Measurements from ENCODE around the gene ZNF438.

The ZNF438 gene

DNA sequence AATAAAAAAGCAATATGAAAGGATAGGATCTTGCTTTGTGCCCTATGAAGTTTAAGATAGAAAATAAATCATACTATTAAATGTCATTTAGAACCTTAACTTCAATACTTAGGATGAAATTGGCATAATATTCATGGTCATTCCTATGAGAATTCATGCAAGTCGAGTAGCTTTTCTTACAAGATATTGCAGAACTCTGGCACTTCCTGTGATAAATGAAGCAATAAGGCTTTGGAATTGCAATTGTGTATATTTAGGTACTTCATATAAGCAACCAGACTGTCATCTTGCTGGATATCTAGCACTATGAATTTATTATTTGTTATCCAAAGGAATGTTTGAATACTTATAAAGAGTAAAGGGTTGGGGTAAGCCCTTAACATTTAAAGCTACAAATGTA, 116.5 kb downstream of the ZNF438 start:
- H3K27me3 ChIP-seq (ENCODE audit: insufficient read depth, poor library complexity, severe bottlenecking), result no peaks in the 10 kb centered on the region
- TF ChIP-seq SPI1 (IDR thresholded peaks at IDR 0.05; ENCODE audit: borderline replicate concordance, low read depth) (no peak; the same call in 1 of the 2 replicates), REST (IDR thresholded peaks at IDR 0.05; ENCODE audit: insufficient replicate concordance, low read depth) (no peak), GABPA (IDR thresholded peaks at IDR 0.05; ENCODE audit: low read depth) (no peak), POLR2AphosphoS5 (IDR thresholded peaks at IDR 0.05; ENCODE audit: low read depth) (no peak)
- TF ChIP-seq, protein P1, sequence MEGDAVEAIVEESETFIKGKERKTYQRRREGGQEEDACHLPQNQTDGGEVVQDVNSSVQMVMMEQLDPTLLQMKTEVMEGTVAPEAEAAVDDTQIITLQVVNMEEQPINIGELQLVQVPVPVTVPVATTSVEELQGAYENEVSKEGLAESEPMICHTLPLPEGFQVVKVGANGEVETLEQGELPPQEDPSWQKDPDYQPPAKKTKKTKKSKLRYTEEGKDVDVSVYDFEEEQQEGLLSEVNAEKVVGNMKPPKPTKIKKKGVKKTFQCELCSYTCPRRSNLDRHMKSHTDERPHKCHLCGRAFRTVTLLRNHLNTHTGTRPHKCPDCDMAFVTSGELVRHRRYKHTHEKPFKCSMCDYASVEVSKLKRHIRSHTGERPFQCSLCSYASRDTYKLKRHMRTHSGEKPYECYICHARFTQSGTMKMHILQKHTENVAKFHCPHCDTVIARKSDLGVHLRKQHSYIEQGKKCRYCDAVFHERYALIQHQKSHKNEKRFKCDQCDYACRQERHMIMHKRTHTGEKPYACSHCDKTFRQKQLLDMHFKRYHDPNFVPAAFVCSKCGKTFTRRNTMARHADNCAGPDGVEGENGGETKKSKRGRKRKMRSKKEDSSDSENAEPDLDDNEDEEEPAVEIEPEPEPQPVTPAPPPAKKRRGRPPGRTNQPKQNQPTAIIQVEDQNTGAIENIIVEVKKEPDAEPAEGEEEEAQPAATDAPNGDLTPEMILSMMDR (IDR thresholded peaks at IDR 0.05; ENCODE audit: insufficient read depth, low read length), result no peak
- peak; percentile 7 to 66 for DNase-seq (ENCODE audit: low read depth in 1 of 2, low spot score in 1 of 2)

GRCh38 chr10:30911303-30911863, 120.3 kb downstream of the ZNF438 start:
- TF ChIP-seq POLR2AphosphoS5 (IDR thresholded peaks at IDR 0.05; ENCODE audit: low read depth) (no peak), SPI1 (IDR thresholded peaks at IDR 0.05; ENCODE audit: borderline replicate concordance, low read depth) (no peak), REST (IDR thresholded peaks at IDR 0.05; ENCODE audit: insufficient replicate concordance, low read depth) (no peak), GABPA (IDR thresholded peaks at IDR 0.05; ENCODE audit: low read depth) (no peak)
- TF ChIP-seq, protein P1 (IDR thresholded peaks at IDR 0.05; ENCODE audit: insufficient read depth, low read length), result no peak

More for the DNA sequence above, 116.5 kb downstream of the ZNF438 start:
- H3K27ac ChIP-seq (replicated peaks), result 0 out of 2 replicates have a peak overlapping the region, but pooled peaks have one; percentile 3
- no peak overlapping the region for H3K4me3 ChIP-seq (replicated peaks; ENCODE audit: insufficient read depth, low read length)

GRCh38 chr10:30903397-30904138, 128.1 kb downstream of the ZNF438 start:
- H3K4me3 ChIP-seq (replicated peaks; ENCODE audit: insufficient read depth, low read length), result no peak overlapping the region
- TF ChIP-seq POLR2AphosphoS5 (IDR thresholded peaks at IDR 0.05; ENCODE audit: low read depth), result no peak
- no peak for TF ChIP-seq GABPA (IDR thresholded peaks at IDR 0.05; ENCODE audit: low read depth)
- TF ChIP-seq SPI1 (IDR thresholded peaks at IDR 0.05; ENCODE audit: borderline replicate concordance, low read depth), result no peak
- TF ChIP-seq, protein P1 (IDR thresholded peaks at IDR 0.05; ENCODE audit: insufficient read depth, low read length), result no peak
- TF ChIP-seq REST (IDR thresholded peaks at IDR 0.05; ENCODE audit: insufficient replicate concordance, low read depth), result no peak

More at GRCh38 chr10:30911303-30911863, 120.3 kb downstream of the ZNF438 start:
- no peaks in the 10 kb centered on the region for H3K27me3 ChIP-seq (ENCODE audit: insufficient read depth, poor library complexity, severe bottlenecking)
- no peak overlapping the region for H3K4me3 ChIP-seq (replicated peaks; ENCODE audit: insufficient read depth, low read length)
- DNase-seq (ENCODE audit: low read depth in 1 of 2, low spot score in 1 of 2), result no peak
- H3K27ac ChIP-seq (replicated peaks), result no peak overlapping the region

More at GRCh38 chr10:30903397-30904138, 128.1 kb downstream of the ZNF438 start:
- DNase-seq (ENCODE audit: low read depth in 1 of 2, low spot score in 1 of 2), result no peak
- H3K27ac ChIP-seq (replicated peaks), result no peak overlapping the region
- H3K27me3 ChIP-seq (ENCODE audit: insufficient read depth, poor library complexity, severe bottlenecking), result no peaks in the 10 kb centered on the region
